SK-N-SH (cell line): ENCODE results near the gene CELF4. TPM values are rescaled to one million over a fixed set of nuclear protein-coding genes. Genes with fewer than 3 reads are reported as not detected.

Source experiments
- CTCF ChIA-PET: fragments of 300-600, 350-600 bp; formaldehyde crosslinking; extraction: SDS; loops from one replicate; lab custom pipeline; 2021; lab: Yijun Ruan, JAX
- POLR2A ChIA-PET: fragments of 350-600 bp; sonication (Branson Sonifier 250); formaldehyde crosslinking; extraction: SDS; loops from one replicate; lab custom pipeline; 2020; ENCODE audit warnings: antibody characterized with exemption, inconsistent platforms; lab: Yijun Ruan, JAX
- DNase-seq: peaks from one replicate; pipeline ENCODE4 v3.0.0; 2012
- H2AFZ ChIP-seq: fragments of 200-600 bp; sonication (generic); 2 replicates; pipeline ENCODE4 v1.8.1; 2016; ENCODE audit warnings: antibody characterized with exemption, mild to moderate bottlenecking, low read depth
- H3F3A ChIP-seq: fragments of 200-600 bp; sonication (generic); replicated peaks from 2 replicates; pipeline ENCODE3; 2016; ENCODE audit warnings: antibody characterized with exemption, mild to moderate bottlenecking; ENCODE audit not compliant: insufficient read depth
- H3K27ac ChIP-seq, 2 experiments: fragments of 200-500 bp in 1 of 2; fragments of 200-600 bp in 1 of 2; sonication (Bioruptor generic) in 1 of 2; sonication (generic), shearing (Covaris generic) in 1 of 2; 2 replicates each; pipeline versions ENCODE4 v1.5.1 to v1.6.1; 2014 to 2016; ENCODE audit warnings: low read depth in 2 of 2, inconsistent platforms in 1 of 2, low read length in 1 of 2, mild to moderate bottlenecking in 1 of 2, mixed read lengths in 1 of 2
- H3K27me3 ChIP-seq: fragments of 200-600 bp; sonication (generic), shearing (Covaris generic); 2 replicates; pipeline ENCODE4 v1.6.1; 2016; ENCODE audit warnings: mixed run types; ENCODE audit not compliant: insufficient read depth
- H3K36me3 ChIP-seq, 2 experiments: fragments of 200-500 bp in 1 of 2; fragments of 200-600 bp in 1 of 2; sonication (Bioruptor generic) in 1 of 2; sonication (generic) in 1 of 2; replicated peaks in 1 of 2; 2 replicates each; pipeline versions ENCODE3 to v1.5.1; 2014 to 2016; ENCODE audit warnings: low read length in 1 of 2, mild to moderate bottlenecking in 1 of 2; ENCODE audit not compliant: insufficient read depth in 2 of 2, control insufficient read depth in 1 of 2
- H3K4me1 ChIP-seq, 2 experiments: fragments of 200-500 bp in 1 of 2; fragments of 200-600 bp in 1 of 2; sonication (Bioruptor generic) in 1 of 2; sonication (generic), shearing (Covaris generic) in 1 of 2; 2 replicates each; pipeline versions ENCODE4 v1.5.1 to v1.6.1; 2014 to 2016; ENCODE audit warnings: low read depth in 1 of 2, low read length in 1 of 2, mixed run types in 1 of 2; ENCODE audit not compliant: insufficient read depth in 2 of 2, control insufficient read depth in 1 of 2
- H3K4me2 ChIP-seq: fragments of 200-600 bp; sonication (generic), shearing (Covaris generic); 2 replicates; pipeline ENCODE4 v1.6.1; 2017; ENCODE audit warnings: mixed run types
- H3K4me3 ChIP-seq, 2 experiments: fragments of 200-500 bp in 1 of 2; fragments of 200-600 bp in 1 of 2; sonication (Bioruptor generic) in 1 of 2; sonication (generic), shearing (Covaris generic) in 1 of 2; 2 replicates each; pipeline versions ENCODE4 v1.5.1 to v1.8.1; 2014 to 2016; ENCODE audit warnings: low read depth in 2 of 2, inconsistent platforms in 1 of 2, low read length in 1 of 2, mild to moderate bottlenecking in 1 of 2, mixed read lengths in 1 of 2, moderate library complexity in 1 of 2
- H3K79me2 ChIP-seq: fragments of 200-600 bp; sonication (generic); 2 replicates; pipeline ENCODE4 v1.8.1; 2017; ENCODE audit warnings: mild to moderate bottlenecking; ENCODE audit not compliant: insufficient read depth
- H3K9ac ChIP-seq: fragments of 200-600 bp; sonication (generic); 2 replicates; pipeline ENCODE4 v1.6.1; 2017; ENCODE audit warnings: mixed run types
- H3K9me2 ChIP-seq: fragments of 200-600 bp; sonication (generic); 2 replicates; pipeline ENCODE4 v1.6.1; 2017; ENCODE audit warnings: mixed run types
- H3K9me3 ChIP-seq: fragments of 200-600 bp; sonication (generic); 2 replicates; pipeline ENCODE4 v1.6.1; 2017; ENCODE audit warnings: mixed run types, mild to moderate bottlenecking, moderate library complexity
- H4K20me1 ChIP-seq: fragments of 200-600 bp; sonication (generic); 2 replicates; pipeline ENCODE4 v1.6.1; 2017; ENCODE audit warnings: mild to moderate bottlenecking, mixed run types; ENCODE audit not compliant: insufficient read depth
- CHD2 ChIP-seq: fragments of 150-350 bp; IDR thresholded peaks from 2 replicates; pipeline ENCODE4 v1.6.1; 2018; ENCODE audit warnings: low read length; ENCODE audit not compliant: partially characterized antibody
- ELF1 ChIP-seq: IDR thresholded peaks from 2 replicates; pipeline ENCODE4 v1.4.0; 2012
- FOXM1 ChIP-seq: IDR thresholded peaks from 2 replicates; pipeline ENCODE4 v1.4.0; 2012; ENCODE audit warnings: low read depth, mild to moderate bottlenecking
- GABPA ChIP-seq: IDR thresholded peaks from 2 replicates; pipeline ENCODE4 v1.4.0; 2012; ENCODE audit warnings: low read depth, mild to moderate bottlenecking
- MXI1 ChIP-seq: IDR thresholded peaks from 2 replicates; pipeline ENCODE4 v1.6.1; 2012; ENCODE audit warnings: mild to moderate bottlenecking, low read depth, low read length, improper control_type of control experiment
- NRF1 ChIP-seq: IDR thresholded peaks from 2 replicates; pipeline ENCODE4 v1.6.1; 2012; ENCODE audit warnings: low read depth, mild to moderate bottlenecking, low read length
- REST ChIP-seq: IDR thresholded peaks from 2 replicates; pipeline ENCODE4 v1.6.1; 2012; ENCODE audit warnings: mild to moderate bottlenecking, low read depth, low read length, moderate library complexity
- TAF1 ChIP-seq: IDR thresholded peaks from 2 replicates; pipeline ENCODE4 v1.6.1; 2012; ENCODE audit warnings: low read depth, mild to moderate bottlenecking, low read length, moderate library complexity, borderline replicate concordance
- TEAD4 ChIP-seq: IDR thresholded peaks from 2 replicates; pipeline ENCODE4 v1.4.0; 2012; ENCODE audit warnings: mild to moderate bottlenecking, borderline replicate concordance; ENCODE audit not compliant: insufficient read depth
- USF2 ChIP-seq: fragments of 150-350 bp; IDR thresholded peaks from 2 replicates; pipeline ENCODE4 v1.6.1; 2017; ENCODE audit warnings: antibody characterized with exemption, low read length, low read depth, borderline replicate concordance
- WGBS: methylation state at CpG from one replicate; pipeline ENCODE4 v1.1.6; 2017; ENCODE audit warnings: low lambda C conversion rate; 5-methylcytosine and 5-hydroxymethylcytosine counted together
- polyA plus RNA-seq, 3 experiments: library from polyadenylated mRNA; depleted of rRNA; stranded (reverse); fragments of >200 nt; gene quantifications; 2 replicates each; pipeline ENCODE4 v1.2.3, GENCODE V29; 2012

Gene CELF4
- polyA plus RNA-seq, 1 of the 3 experiments (the other 2 are of a cell fraction): 0.26 TPM

- no peak overlapping the region for H3K4me2 ChIP-seq
- CTCF ChIA-PET: no interaction called here
- no peak overlapping the region for H3K9ac ChIP-seq
- H3K79me2 ChIP-seq: no peaks in the 10 kb centered on the region
- no peaks in the 10 kb centered on the region for H3K9me3 ChIP-seq
- TF ChIP-seq NRF1: no peak
- no peak for TF ChIP-seq REST
- TF ChIP-seq FOXM1: no peak
- no peak for TF ChIP-seq TAF1
- no peak for TF ChIP-seq ELF1
- TF ChIP-seq USF2: no peak
- TF ChIP-seq GABPA: no peak
- no peaks in the 10 kb centered on the region for H3K27me3 ChIP-seq
- WGBS: 53% methylated on average over 2 of the region's 2 CpGs
- no peak overlapping the region for H2AFZ ChIP-seq
- POLR2A ChIA-PET: no interaction called here
- no peaks in the 10 kb centered on the region for H3K36me3 ChIP-seq
- no peaks in the 10 kb centered on the region for H4K20me1 ChIP-seq
- H3K27ac ChIP-seq: no peak overlapping the region
- H3F3A ChIP-seq: no peaks in the 10 kb centered on the region
- DNase-seq: no peak
- peaks cover 7 to 41% of the 10 kb centered on the region in 2 experiments; a peak in 2 of 4 replicates for H3K4me1 ChIP-seq
- no peak overlapping the region for H3K4me3 ChIP-seq
- H3K9me2 ChIP-seq: no peaks in the 10 kb centered on the region
Measured at GRCh38 chr18:37303009-37303408, 262.6 kb downstream of the CELF4 start.

- DNase-seq: no peak
- H3K27ac ChIP-seq: no peak overlapping the region
- H3K4me1 ChIP-seq: peaks cover 7 to 41% of the 10 kb centered on the region in 2 experiments; a peak in 2 of 4 replicates
- H3K9me3 ChIP-seq: no peaks in the 10 kb centered on the region
- no peak overlapping the region for H2AFZ ChIP-seq
- H3K36me3 ChIP-seq: no peaks in the 10 kb centered on the region
- no peaks in the 10 kb centered on the region for H3F3A ChIP-seq
- ChIA-PET POLR2A (no interaction called here), CTCF (no interaction called here)
- no peak overlapping the region for H3K9ac ChIP-seq
- H3K4me2 ChIP-seq: no peak overlapping the region
- TF ChIP-seq MXI1 (no peak), REST (no peak), CHD2 (no peak), TEAD4 (no peak), GABPA (no peak)
- 68% methylated on average over 2 of the region's 3 CpGs for WGBS
- H3K9me2 ChIP-seq: no peaks in the 10 kb centered on the region
- H3K79me2 ChIP-seq: no peaks in the 10 kb centered on the region
- no peaks in the 10 kb centered on the region for H3K27me3 ChIP-seq
- H3K4me3 ChIP-seq: no peak overlapping the region
- no peaks in the 10 kb centered on the region for H4K20me1 ChIP-seq
Measured at GRCh38 chr18:37302519-37302918, 263.1 kb downstream of the CELF4 start.
